ENCODE measurements around the gene CTSE.

The CTSE gene

DNA sequence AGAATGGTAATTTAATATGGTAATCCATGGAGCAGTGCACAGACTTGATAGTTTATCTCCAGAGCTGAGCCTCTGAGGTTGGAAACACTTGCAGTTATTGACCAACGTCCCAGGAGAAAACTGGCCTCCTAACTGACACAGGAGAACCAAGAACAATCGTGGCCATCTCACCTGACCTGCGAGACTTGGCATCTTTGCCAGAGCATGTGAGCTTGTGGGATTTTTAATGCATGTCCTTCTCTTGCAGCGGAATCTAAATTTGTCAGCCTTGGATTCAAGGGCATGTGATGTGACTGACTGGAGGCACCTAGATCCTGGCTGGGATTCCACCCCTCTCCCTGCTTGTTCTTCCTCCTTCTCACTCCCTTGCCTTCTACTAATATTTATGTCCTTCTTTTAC lies 52.6 kb downstream of the CTSE start:
- no peak for DNase-seq (ENCODE audit: low read depth)

DNA sequence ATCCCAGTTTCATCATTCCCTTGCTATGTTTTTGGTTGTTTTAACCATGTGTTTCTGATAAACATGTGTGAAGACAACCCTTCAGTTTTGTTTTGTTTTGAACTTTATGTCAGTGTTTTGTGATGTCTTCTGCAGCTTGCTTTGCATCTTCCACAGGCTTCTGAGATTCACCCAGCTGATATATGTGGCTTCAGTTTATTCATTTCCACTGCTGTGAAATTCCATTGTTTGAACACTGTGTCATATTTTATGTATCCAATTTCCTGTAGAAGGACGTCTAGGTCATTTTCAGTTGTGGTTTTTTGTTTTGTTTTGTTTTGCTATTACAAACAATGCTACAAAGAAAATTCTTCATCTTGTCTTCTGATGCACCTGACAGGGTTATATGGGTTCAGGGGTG lies 53.2 kb downstream of the CTSE start:
- DNase-seq (ENCODE audit: low read depth): no peak

DNA sequence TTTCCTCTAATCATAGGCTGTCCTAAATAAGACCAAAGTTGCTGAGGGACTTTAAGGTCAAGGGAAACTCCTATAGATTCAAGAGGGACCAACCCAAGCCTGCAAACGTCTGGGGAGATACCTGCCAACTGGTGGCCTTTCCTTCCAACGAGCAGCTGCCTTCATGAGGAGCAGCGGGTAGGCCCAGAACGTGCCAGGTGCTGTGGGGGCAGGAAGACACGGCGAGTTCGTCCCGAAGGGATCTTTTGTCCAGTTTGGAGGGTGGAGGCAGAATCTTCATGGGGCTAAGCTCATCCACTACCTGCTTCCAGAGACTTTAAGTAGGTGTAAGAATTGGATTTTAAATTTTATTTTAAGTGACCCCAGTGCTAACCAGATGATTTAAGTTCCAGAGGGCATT lies 54.5 kb downstream of the CTSE start:
- no peak for DNase-seq (ENCODE audit: low read depth)

DNA sequence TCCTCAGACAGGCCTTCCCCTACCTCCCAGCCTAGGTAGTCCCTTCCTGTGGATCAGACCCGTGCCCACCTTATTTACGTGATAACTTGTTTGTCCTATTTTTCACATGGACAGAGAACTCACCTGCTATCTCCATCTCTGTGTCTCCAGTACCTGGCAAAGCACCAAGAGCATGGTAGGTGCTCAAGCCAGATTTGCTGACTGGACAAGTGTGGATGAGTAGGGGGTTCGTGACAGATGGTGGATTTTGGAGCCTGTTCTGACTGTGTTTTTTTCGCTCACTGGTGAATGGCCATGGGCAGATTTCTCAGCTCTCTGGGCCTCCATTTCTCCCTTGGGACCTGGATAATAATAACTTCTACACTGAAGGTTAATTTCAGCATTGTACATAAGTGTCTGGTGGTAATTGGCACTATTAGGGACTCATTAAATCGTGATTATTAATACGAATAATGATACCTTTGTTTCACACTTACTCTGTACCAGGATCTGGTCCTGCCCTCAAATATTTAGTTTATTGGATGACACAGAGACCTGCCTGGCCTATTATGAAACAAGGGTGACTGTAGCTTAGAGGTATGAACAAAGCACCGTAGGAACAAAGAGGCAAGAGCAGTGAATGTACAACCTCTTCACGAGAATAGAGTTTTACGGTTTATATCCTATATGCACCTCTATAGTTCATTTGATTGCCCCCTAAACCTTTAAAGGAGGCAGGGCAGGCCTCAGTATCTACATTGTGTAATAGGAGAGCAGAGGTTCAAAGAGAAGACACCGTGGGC lies 56.0 kb downstream of the CTSE start:
- DNase-seq (ENCODE audit: low read depth): peak; percentile 36

DNA sequence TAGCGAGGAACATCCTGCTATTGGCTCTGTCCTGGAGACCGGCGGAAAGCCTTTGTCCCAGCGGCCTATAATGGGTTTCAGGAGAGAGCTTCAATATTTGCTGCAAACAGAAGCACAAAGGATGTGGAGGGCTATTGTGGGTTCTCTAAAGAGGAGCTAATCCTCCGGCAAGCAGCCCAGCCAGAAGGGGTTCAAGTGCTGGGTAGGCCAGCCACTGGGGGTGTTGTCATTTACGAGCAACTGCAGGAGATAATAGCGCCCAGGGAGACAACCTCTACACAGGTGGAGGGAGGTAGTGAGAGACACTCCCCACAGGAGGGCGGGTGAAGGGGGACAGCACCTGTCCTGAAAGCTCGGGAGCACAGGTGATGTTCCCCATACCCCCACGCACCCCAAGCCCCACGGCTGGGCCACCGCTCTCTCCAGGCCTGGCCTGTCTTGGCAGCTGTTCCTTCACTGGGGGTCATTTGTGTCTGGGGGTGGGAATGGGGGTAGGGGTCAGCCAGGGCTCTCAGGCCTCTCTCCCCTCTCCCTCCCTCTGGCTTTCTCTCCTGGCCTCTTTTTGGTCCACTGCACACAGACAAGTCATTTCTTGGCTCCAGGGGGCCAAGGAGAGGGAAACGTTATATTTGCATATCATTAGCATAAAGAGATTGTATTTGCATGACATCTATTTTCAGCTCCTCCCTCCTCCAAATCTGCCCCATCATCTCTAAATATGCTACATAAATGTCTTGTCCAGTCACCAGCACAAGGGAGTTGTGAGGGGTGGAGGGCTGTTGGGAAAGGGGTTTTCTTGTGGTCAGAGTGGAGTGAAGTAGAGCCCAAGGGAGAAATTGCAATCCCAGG lies 58.4 kb downstream of the CTSE start:
- no peak for DNase-seq (ENCODE audit: low read depth)

DNA sequence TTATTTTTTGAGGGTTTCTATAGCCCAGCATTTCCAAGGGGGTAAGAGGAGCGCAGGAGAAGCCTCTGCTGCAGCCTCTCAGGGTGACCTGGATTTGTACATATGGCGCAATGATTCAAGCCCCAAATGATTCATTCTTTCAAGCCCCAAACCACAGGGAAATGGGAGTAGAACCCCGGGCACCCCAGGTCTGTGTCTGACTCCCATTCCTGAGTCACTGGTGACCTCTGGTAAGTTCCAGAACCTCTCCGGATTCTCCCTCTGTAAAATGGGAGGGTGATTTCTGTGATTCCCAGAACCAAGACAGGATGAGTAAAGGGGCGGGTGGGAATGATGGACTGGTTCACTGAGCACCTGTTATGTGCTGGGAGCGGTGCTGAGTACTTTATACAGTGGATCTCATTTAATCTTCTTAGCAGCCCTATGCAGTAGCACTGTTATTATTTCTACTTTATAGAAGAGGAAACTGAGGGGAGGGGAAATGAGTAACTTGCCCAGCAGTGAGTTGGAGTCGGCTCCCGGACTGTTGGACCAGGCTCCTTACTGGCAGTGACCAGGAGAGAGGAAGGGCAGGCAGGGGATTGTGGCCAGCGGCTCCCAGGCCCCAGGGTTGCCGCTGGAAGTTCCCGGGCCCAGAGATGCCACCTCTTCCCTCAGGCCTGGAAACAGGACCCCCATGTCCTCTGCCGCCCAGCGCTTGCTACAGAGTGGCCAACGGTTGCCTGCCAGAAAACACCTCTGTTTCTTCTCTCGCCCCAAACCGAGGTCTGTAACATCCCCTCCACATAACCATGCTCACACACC lies 60.1 kb downstream of the CTSE start:
- DNase-seq (ENCODE audit: low read depth): peak; percentile 88

DNA sequence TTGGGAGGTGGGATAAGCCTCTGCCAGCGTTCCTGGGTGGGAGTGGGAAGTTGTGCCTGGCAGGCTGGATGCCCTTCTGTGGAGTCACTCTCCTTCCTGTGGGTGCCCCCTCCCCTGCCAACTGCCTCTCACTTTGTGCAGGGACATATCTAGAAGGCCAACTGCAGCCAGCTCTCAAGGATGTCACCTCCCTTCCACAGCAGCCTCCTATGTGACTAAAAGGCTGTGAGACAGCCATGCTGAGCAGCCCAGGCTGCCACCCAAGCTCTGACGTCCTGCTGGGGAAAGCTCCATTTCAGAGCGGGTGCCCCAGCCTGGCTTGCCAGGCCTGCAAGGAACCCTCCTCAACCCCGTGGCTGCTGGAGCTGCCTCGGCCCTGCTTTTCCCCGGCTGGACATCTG lies 60.9 kb downstream of the CTSE start:
- DNase-seq (ENCODE audit: low read depth): no peak

DNA sequence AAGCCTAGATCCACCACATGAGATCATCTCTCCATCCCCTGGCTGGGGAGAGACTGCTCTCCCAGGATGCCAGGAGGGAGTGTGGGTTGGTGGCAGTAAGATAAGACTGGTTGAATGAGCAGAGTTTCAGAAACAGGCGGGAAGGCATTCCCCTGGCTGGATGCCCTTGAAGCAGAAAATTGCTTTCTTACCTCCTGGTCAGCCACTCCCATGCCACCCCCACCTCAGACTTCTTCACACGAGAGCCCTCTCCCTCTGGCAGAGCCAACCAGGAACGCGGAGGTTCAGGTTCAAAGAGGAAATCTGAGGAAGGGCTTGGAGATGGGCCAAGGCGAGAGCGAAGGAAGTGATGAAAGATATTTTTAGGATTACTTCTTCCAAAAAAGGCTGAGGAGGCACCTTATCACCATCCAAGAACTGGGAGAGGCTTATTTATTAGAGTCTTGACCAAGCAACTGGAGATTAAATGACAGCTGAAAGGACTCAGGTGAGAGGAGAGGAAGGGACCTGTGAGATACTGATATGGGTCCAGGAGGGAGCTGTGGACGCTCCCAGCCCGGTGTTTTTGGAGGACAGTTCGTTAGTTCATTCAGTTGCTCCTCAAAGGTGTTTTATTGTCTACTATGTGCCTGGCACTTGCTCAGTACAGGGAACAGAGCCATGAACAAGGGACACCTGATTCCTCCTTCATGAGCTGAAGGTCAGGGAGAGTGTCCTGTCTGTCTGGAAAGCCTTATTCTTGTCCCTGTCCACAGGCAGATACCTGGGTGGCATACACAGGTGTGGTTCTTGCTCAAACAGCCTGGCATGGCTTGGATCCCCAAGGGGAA lies 61.5 kb downstream of the CTSE start:
- DNase-seq (ENCODE audit: low read depth): peak; percentile 19

DNA sequence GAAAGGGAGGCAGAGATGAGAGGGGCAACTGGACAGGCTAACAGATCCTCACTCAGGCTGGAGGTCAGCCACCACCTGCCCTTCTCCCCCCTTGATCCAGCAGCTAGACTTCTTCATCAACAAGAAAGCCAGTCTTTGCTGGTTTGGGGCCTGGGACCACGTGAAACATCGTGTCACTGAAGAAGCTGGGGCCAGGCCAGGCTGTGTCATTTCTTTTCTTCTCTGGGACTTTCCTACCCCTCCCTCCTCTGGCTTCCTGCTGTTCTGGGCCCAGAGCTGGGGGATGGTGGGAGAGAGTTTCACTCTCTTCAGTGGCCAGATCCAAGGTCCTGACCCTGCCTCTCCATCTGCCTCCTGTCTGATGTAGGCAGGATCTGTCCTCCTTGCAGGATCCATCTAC lies 62.3 kb downstream of the CTSE start:
- DNase-seq (ENCODE audit: low read depth): no peak

DNA sequence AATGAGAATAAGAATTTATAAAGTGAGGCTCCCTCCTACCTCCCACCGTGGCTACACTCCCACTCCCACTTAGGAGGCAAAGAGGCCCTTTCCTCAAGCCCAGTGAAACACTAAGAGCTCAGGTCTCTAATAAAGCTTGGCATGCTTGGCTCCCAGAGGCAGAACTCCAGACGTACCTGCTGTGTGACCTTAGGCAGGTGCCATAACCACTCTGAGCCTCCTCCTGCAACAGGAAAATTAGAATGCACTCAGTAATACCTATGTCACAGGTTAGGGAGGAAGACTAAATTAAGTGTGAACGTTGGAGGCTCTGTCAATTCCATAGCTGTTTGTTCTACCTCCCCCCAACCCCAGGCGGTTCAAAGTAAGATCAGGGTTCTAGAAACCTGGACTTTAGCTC lies 63.9 kb downstream of the CTSE start:
- DNase-seq (ENCODE audit: low read depth): no peak
